HUDEP-2 (cell line): ENCODE data around the gene FGF1.

Experiments
- DNase-seq, 76 experiments: peaks; one replicate each; lab custom pipeline; 2025; ENCODE audit not compliant: unreplicated experiment in 76 of 76; lab: John Stamatoyannopoulos, UW

The FGF1 gene

DNA sequence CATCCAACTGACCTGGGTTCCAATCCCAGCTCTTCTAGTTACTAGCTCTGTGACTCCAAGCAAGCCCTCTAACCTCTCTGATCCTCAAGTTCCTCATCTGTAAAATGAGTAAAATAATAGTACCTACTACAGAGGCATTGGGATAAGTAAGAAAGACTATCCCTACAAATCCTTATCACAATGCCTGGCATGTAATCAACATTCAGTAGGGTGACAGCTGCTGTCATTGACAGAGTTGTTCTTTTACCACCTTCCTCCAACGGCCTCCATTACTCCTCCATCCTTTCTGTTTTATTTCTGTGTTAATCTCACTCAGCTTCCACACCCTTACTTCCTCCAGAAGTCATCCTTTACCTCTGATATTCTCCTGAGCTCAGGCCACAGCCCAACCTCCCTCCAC, 40.4 kb downstream of the FGF1 start:
- DNase-seq = no peak

DNA sequence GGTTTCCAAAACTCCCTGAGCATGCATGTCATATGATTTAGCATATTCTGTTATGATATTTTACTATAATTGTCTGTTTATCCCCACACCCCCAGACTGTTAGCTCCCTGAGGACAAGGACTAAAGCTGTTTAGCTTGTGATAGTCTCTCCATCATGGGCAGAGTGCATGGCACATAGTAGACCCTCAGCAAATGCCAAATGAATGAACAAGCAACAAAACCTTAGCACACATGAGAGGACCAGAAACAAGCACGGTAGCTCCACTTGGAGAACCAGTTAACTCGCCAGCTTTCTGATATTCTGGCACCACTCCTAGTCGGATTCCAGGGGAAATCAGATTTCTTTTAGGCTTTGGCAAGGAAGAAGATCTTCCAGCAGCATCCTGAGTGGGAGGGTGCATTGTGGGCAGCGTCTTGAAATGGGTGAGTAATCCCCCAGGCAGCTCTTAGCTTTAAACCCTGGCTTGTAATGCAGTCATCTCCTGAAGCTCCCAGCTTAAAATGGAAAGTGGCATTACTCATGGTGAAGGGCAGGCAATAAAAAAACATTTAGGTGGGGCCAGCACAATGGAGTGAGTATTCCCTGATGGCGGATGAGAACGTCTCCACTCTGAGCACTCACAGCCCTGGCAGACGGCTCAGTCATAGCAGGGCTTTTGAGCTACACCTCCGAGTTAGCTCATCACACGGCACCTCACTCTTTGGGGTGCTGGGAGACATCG, 41.1 kb downstream of the FGF1 start:
- no peak for DNase-seq

DNA sequence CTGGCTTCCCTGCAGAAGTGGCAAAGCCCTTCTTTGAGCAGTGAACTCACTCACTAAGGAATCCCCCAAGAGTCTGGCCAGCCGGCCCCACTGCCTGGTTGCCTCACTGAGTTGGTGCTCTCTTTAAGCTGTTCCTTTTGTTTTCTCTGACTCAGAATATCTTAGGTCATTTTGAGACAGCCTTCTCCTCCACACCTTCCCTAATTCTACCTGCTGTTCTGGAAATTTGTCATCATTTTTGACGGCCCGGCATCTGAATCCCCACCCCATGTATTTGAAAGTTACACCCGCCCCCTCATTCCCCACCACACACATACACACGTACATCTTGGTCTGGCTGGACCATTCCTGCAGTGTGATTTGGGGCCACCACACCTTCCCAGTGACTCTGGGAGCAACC, 41.8 kb downstream of the FGF1 start:
- no peak for DNase-seq

DNA sequence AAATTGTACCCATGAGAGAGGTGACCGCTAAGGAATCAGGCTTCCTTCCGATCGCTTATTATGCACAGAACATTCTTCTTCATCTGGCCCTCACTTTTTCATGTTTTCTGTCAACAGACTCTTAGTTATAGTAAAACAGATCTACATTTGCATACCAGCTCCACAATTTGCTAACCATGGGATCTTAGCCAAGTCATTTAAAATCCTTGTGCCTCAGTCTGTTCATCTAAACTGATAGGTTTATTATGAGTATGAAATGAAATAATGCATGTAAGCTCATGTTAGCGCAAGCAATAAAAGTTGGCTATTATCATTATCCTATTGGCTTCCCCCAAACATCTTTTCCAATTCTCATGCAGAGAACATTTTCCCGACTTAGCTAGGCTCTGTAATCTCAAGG, 42.3 kb downstream of the FGF1 start:
- DNase-seq = no peak

DNA sequence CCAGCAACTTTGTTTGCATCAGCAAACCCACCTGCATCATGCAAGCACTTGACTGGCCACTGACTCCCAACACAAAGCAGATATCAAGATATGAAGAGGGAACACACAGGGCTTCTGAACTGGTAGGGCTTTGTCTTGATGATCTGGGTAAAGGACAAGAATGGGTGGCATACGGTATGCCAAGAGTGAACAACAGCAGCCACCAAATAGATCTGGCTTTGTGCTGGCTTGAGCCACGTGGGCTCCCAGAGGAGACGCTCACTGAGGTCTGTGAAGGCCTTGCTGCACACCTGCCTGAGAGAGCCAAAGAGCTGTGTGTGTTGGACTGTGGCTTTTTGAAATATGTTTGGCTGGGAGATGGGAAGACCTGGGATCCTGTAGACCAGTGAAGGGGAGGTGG, 43.5 kb downstream of the FGF1 start:
- DNase-seq = no peak

DNA sequence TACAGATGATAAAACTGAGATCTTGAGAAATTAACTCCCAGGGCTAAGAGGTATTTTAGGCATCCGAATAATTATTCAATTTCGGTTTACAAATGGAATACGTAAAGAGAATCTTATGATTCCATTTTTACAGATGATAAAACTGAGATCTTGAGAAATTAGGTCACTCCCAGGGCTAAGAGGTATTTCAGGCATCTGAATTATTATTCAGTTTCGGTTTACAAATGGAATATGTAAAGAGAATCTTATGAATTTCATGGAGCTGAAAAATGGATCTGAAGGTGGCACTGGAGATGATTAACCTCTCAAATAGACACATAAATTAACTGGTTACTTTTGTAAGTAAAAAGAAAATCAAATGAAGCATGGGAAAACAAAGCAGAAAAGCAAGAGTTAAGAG, 44.2 kb downstream of the FGF1 start:
- DNase-seq = no peak

DNA sequence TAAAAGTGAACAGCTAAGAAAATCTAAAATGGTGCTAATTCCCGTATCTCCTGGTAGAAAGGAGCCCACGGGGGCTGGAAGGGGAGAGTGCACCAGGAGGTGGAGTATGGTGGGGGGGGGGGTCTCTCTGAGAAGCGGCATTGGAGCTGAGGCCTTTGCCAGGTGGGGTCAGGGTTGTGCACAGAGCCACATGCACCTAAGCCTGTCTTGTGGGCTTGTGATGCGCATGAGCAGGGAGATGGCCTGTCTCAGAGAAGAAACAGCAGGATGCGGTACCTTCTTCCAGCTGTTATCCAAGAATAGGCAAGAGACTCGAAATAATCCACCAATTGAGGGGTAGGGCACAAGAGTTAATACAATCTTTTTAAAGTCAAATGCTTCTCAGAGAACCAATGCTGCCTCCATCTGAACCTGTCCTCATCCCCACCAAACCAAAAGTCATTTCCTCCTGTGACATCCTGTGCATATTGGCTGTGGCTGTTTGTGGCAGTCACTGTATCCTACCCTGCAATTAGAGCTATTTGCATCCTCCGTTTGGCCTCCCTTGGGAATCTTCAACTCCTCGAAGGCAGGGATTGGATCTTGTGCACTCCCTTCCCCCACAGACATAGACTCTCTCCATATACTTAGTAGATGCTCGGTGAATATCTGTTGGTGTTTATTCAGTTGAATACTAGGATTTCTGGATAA, 45.4 kb downstream of the FGF1 start:
- DNase-seq = no peak

DNA sequence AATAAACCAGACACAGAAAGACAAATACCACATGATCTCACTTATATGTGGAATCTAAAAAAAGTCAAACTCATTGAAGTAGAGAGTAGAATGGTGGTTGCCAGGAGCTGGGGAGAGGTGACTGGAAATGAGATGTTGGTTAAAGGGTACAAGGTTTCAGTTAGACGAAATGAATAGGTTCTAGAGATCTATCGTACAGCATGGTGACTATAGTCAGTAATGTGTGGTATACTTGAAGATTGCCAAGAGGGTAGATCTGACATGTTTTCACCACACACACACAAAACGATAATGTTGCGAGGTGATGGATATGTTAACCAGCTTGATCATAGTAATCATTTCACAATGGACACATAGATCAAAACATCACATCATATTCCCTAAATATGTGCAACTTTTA, 46.4 kb downstream of the FGF1 start:
- DNase-seq = no peak

DNA sequence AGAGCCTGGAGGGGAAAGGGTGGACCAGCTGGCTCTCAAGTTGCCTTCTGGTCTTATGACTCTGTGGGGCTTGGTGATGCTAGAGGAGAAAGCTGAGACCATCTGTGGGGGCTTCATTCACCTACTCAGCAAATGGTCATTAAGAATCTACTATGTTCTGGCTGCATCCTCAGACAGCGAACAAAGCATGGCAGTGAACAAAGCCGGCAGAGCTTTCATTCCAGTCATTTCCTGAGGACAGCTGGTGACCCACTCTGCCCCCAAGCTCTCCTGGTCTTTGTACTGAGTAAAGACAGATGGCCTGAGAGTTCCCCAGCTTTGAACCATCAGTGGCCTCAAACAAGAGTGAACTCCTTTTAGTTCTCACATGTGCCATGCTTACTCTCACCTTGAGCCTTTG, 48.0 kb downstream of the FGF1 start:
- DNase-seq = no peak

DNA sequence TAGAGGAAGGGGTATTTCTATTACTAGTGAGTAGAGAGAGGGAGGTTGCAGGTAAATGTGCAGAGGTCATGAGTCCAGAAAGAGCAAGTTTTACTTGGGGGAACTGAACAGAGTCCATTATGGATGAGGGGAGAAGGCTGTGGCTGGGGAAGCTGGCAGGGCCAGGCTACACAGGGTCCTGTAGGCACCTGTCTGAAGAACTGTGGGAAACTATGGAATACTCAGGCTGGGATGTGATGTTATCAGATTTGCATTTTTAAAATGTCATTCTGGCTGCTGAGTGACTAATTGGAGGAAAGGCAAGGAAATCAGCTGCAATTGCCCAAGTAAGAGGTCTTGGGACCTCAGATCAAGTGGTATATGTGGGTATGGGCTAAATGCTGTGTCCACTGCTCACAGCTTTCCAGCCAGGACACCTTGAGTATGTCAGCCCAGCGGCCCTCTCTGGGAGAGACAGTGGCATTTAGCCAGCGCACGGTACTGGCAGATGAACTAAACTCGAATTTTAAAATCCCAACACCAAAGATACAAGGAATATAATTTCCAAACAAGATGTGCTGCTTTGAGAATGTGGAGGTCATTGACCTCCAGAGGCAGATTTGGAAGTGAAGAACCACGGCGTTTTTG, 49.1 kb downstream of the FGF1 start:
- DNase-seq = no peak

DNA sequence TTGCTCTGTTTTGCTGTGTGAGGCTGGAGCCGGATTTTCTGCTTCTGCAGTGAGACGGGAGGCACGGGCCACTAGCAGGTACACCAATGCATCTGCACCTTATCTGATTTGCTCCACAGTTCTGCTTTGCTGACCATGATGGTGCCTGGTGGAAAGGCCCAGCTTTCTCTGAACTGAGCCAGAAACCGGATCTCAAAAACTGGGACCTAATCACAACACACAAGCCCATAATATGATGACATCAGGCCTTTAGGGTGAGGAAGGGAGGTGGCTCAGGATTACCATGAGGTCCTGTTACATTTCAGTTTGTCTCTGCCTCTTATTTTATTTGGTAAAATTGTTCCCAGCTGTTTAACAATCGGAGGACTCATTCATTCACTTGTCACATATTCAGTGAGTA, 49.8 kb downstream of the FGF1 start:
- no peak for DNase-seq

DNA sequence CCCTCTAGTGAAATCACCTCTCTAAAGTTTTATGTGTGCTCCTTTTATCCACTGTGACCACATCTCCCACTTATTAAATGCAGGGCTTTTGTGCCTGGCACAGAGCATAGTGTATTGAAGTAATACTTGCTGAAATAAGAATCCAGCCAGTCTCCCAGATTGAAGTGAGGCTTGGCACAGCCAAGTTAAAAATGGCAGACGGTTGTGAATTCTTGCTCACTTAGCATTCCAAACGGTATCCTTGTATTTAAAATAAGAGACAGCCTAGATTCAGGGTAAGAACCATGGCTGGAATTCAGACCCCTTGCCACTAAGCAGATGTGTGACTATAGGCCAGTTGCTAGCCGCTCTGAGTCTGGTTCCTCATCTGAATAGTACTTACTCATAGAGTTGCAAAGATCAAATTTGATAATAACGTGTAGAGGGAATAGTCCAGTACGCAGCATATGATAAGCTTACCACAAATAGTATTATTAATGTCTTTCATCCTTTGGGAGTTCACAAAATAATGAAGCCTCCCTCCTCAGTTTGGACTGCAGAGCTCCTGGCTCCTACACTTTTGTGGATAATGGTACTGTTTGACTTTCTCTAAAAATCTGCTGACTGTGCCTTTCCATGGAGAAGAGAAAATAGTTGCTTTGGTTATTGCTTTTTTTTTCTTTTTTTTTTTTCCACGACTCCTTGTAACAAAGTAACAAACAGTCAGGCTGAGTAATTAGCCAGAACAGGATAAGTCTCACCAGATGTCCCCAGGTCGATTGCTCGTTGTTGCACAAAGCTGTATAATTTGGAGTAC, 51.5 kb downstream of the FGF1 start:
- no peak for DNase-seq

DNA sequence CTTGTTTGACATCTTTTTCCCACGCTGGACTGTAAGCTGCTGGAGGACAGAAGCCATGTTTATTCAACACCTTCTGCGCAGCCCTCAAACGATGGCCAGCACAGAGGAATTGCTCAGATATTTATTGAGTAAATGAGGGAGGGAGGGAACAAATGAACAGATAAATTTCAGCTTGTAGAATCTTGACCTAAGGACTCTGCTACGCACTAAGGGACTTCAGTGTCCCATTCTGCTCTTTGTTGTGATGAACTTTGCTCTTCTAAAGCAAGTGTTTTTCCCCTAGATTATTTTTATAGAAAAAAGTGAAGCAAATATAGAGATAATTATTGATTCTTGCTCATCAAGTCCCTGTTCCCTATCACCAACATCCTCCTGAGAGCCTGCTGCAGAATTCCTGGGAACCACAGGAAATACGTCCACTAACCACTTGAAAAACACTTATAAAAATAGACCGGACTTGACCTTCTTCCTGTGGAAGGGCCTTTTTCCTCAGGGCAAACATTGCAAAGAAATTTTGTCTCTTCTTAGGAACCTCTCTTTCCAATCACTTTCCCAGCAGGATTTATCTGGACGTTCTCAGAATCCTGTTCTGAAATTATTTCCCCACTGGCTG, 54.9 kb downstream of the FGF1 start:
- no peak for DNase-seq

DNA sequence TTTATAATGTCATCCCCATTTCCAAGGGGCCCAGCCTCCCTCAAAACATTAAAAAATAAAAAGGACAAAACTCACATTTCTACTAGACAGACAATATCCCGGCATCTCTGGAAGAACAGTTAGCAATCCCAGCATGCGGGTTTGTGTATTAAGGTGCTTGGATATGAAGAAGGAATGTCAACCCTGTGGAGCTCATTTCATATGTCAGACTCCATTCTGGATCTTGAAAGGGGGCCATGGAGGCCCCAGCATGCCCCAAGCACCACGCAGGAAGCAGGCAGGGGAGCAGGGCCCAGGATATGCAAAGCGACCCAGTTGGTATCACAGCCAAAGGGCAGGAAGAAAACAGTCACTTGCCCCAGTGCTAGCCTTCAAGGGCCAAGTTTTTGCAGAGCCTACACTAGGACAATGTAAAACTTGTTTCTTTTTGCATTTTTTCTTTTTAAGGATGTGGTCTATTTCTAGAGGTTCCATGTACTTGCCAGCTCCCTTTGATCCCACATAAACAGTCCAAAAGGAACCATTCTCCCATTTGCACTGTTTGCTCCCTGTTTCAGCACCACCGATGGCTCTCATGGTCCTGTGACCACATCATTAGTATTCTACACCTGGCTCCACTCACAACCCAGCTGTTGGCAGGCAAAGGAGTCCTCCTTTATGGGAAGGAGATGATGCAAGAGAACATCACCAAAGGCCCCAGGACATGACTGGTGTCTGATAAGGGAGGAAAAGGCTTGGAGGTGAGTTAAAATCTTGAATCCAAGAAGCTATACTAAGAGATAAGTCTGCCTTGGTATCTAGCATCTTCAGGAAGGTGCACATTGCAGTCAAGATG, 58.3 kb downstream of the FGF1 start:
- no peak for DNase-seq

DNA sequence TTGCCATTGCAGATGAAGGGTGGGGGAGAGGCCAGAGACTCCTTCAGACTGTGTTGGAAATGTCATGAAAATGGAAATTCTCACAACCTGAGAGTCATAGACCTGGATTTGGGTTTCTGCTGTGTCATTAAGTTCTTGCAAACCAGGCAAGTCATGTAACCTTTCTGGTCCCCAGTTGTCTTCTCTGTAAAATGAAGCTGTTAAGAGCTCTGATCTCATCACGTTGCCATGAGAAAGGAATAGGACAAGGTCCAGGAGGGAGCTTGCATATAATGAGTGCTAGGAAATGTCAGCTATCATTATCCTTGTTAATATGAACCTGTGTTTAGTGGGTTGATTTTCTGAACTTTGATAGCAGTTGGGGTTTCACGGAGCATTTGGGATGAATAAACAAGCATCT, 59.1 kb downstream of the FGF1 start:
- DNase-seq = no peak

DNA sequence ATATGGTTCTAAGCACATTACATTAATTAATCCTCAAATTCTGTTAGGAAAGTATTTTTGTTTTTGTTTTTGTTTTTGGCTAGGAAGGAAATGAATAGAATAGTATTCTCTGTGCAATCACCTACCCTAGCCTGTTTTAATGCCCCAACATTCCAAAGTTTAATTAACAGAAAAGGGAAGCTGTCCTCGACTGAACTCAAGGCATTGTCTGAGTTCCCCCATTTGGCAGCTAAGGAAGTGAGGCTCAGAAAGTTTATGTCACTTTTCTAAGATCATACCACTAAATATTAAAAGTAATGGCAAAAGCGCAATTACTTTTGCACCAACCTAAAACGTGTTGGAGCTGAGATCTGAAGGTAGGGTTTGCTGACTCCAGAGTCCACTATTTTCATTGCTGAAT, 59.8 kb downstream of the FGF1 start:
- DNase-seq = no peak

DNA sequence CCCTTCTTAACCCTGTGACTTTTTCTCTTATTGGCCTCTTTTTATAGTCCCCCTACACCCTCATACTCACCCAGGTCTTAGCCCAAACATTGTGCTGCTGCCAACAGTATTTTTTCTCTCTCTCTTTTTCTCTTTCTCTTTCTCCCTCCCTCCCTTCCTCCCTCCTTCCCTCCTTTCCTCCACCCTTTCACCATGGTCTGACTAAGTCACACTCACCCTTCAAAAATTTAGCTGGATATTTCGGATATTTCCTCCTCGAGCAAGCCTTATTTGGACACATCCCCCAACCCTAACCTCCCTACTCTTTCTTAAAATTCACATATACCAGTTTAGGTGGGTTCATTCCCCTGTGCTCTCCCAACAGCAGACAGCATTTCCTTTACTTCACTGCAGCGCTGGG, 64.7 kb downstream of the FGF1 start:
- no peak for DNase-seq

DNA sequence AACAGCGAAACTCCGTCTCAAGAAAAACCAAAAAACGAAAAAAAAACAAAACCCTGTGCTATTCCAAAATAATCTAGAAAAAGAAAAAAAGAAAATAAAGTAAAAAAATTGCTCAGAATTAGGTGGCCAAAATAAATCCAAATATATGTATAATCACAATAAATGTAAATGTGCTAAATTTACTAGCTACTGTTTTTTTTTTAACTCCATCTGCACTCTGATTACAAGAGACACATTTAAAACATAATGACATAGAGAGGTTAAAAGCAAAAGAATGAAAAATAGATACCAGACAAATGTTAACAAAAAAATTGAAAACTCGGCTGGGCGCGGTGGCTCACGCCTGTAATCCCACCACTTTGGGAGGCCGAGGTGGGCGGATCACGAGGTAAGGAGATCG, 66.1 kb downstream of the FGF1 start:
- DNase-seq = no peak

DNA sequence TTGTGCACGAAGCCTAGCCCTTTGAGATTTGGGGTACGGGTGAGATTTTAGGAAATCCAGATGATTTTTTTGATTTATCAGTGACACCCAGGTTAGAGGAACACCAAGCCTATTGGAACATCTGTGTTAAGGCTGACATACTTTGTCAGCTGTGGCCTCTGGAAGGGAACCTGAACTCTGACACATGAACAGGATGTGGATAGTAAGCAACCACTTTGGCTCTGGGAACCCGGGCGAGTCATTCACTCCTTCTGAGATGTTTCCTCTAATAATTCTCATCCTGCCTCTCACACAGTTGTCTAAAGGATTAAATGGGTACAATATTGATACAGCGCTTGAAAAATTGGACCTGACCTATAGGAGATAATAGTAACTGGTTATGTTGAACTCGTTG, 67.8 kb downstream of the FGF1 start:
- no peak for DNase-seq
